Fibroblast of skin of scalp (primary cell): ENCODE measurements around the gene BNC1. TPM values are rescaled to one million over a fixed set of nuclear protein-coding genes. Genes with fewer than 3 reads are reported as not detected.

Experiments used
- DNase-seq: peaks from one replicate; pipeline ENCODE4 v3.0.0-alpha.2; 2013
- polyA plus RNA-seq, 2 experiments: library from polyadenylated mRNA; unstranded; fragments of 120-200 nt; gene quantifications; one replicate each; pipeline ENCODE4 v1.2.1, GENCODE V29; 2013; ENCODE audit not compliant: insufficient read length in 2 of 2

BNC1 gene, protein sequence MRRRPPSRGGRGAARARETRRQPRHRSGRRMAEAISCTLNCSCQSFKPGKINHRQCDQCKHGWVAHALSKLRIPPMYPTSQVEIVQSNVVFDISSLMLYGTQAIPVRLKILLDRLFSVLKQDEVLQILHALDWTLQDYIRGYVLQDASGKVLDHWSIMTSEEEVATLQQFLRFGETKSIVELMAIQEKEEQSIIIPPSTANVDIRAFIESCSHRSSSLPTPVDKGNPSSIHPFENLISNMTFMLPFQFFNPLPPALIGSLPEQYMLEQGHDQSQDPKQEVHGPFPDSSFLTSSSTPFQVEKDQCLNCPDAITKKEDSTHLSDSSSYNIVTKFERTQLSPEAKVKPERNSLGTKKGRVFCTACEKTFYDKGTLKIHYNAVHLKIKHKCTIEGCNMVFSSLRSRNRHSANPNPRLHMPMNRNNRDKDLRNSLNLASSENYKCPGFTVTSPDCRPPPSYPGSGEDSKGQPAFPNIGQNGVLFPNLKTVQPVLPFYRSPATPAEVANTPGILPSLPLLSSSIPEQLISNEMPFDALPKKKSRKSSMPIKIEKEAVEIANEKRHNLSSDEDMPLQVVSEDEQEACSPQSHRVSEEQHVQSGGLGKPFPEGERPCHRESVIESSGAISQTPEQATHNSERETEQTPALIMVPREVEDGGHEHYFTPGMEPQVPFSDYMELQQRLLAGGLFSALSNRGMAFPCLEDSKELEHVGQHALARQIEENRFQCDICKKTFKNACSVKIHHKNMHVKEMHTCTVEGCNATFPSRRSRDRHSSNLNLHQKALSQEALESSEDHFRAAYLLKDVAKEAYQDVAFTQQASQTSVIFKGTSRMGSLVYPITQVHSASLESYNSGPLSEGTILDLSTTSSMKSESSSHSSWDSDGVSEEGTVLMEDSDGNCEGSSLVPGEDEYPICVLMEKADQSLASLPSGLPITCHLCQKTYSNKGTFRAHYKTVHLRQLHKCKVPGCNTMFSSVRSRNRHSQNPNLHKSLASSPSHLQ
- 8.6 TPM for polyA plus RNA-seq (2013, experiment 1 of 2; ENCODE audit: insufficient read length)
- polyA plus RNA-seq (2013, experiment 2 of 2; ENCODE audit: insufficient read length) = 8.5 TPM

DNA sequence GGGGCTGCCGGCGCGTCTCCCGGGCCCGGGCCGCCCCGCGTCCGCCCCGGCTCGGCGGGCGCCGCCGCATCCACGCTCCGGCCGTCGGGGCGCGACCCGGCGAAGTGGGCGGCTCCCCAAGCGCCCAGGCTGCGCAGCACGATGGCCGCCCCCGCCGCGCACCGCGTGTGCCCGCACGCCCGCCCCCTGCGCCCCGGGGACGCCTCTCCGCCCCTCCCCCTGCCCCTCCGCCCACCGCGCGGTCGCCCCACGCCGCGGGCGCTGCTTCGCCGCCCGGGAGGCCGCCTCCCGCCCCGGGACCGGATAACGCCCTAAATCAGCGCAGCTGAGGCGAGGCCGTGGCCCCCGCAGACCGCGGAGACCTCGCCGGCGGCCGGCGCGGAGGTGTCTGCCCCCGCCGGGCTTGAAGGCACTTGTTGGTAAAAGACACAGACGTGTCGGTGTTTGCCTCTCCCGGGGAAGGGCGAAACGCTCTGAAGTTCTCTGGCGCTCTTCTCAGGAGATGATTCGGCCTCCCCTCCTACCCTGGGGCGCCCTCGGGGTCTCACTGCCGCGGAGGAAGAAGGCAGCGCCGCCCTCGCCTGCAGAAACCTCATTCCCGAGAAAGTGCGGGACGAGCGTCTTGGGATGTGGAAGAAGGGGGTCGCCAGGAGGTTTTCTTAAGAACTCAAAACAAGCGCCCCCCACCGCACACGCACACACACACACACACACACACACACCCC lies at the start of gene BNC1:
BNC1 (minus strand) TSS at position 106 of the 725 bp plus-strand sequence; CDS start at position 70, 36 bp downstream.
- peak; percentile 40 for DNase-seq

- DNase-seq = peak; percentile 33
Measured at GRCh38 chr15:83327041-83327440, 42.6 kb upstream of the BNC1 start.

- no peak for DNase-seq
Measured at GRCh38 chr15:83324799-83325198, 40.3 kb upstream of the BNC1 start.

DNA sequence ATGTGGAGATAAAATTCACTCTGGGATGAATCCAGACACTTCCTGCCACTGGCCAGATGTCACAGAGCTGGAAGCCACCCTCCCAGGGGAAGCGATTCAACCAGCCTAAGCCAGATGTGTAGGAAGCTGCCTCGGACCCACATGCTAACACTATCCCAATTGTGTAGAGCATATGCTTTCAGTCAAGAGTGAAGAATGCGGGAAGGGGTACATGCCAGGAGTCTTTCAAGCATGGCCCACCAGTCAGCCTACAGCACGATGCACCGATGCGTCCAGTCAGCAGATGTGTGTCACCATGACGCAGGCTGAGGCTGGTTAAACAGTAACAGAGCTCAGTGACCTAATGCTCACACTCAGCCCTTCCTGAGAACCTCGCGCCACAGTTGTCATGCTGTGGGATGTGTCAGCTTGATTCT lies 38.8 kb upstream of the BNC1 start:
- peak; percentile 93 for DNase-seq

DNA sequence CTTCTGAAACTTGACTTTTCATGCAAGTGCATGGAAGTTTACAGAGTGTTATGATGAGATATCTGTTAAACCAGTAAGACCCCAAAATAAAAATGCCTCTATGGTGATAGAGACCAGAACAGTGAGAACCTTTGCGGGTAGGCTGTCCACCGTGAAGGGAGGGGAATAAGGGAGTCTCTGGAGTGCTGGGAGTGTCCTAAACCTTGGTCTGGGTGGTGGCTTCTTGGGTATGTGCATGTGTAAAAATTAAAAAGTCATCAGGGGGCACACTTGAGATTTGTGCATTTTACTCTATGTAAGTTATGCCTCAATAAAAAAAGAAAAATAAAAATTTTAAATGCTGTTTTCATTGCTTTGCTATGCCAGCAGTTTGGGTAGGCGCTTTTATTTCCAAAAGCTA lies 38.2 kb upstream of the BNC1 start:
- no peak for DNase-seq

DNA sequence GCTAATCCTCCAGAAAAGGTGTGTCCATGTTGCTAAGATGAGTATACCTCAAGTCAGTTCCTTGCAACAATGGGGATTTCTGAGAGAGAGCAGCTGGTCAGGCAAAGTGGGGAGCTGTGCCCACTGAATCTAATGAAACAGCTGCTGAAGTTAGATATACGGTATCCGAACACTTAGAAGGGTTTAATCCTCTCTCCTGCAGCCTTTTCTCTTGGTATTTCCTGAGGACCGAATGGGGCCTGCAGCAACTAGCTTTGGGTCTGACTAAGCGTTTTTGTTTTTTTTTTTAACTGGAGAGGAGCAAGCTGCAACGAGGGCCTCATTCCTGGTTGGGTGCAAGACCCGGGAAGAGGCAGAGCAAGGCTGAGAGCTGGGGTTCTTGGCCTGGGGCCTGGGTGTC lies 37.6 kb upstream of the BNC1 start:
- peak; percentile 69 for DNase-seq

- peak; percentile 84 for DNase-seq
Measured at GRCh38 chr15:83320844-83321243, 36.4 kb upstream of the BNC1 start.

- DNase-seq = peak; percentile 91
Measured at GRCh38 chr15:83320404-83320803, 35.9 kb upstream of the BNC1 start.

- DNase-seq = no peak
Measured at GRCh38 chr15:83319771-83320170, 35.3 kb upstream of the BNC1 start.

DNA sequence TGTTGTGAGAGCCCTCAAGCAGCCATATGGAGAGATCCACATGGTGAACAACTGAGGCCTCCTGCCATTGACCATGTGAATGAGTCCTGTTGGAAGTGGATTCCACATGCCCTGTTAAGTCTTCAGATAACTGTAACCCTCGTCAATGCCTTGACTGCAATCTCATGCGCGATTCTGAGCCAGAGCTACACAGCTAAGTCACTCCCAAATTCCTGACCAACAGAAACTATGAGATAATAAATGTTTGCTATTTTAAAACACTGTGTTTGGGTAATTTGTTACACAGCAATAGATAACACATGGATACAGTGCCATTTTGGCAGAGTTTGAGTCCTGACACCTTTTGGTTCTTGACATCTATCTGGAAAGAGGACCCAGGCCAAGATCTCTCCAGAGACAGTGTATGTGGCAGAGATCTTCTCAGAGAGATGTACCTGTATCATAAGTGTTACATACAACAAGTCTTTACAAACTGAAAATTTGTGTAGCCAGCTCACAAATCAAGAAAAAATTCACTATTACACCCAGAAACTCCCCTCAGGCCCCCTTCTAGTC lies 34.5 kb upstream of the BNC1 start:
- DNase-seq = no peak

DNA sequence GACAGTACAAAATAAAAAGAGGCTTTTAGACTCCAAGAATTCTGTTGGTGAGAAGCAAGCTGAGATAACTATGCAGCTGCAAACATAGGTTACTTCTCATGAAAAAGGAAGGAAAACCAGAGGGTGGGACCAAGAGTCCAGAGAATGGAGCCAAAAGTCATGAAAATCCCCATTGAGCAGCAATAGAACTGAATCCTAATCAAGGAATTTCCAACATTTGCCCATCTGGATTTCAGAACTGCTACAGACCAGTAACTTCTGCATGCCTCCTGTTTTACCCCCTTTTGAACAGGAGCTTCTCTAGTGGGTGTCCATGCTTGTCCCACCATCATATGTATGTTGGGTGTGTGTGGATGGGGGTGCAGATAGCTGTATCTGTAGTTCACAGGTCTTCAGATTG lies 33.6 kb upstream of the BNC1 start:
- DNase-seq = no peak

DNA sequence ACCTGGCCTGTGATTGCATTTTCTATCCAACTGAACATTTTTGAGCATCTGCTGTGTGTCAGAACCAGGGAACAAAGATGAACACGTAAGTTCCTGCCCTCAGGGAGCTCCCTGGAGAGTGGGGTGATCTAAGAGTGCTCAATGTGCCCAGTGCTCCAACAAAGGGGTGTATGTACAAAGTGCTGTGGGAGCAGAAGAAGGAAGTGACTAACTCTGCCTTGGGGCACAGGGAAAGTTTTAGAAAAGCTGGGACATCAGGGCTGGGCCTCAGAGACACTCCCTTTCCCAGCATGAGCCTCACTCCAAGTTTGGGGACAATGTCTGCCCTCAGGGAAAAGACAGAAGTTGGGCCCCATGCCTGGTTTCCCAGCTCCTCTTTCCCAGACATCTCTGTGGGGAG lies 27.6 kb upstream of the BNC1 start:
- no peak for DNase-seq

DNA sequence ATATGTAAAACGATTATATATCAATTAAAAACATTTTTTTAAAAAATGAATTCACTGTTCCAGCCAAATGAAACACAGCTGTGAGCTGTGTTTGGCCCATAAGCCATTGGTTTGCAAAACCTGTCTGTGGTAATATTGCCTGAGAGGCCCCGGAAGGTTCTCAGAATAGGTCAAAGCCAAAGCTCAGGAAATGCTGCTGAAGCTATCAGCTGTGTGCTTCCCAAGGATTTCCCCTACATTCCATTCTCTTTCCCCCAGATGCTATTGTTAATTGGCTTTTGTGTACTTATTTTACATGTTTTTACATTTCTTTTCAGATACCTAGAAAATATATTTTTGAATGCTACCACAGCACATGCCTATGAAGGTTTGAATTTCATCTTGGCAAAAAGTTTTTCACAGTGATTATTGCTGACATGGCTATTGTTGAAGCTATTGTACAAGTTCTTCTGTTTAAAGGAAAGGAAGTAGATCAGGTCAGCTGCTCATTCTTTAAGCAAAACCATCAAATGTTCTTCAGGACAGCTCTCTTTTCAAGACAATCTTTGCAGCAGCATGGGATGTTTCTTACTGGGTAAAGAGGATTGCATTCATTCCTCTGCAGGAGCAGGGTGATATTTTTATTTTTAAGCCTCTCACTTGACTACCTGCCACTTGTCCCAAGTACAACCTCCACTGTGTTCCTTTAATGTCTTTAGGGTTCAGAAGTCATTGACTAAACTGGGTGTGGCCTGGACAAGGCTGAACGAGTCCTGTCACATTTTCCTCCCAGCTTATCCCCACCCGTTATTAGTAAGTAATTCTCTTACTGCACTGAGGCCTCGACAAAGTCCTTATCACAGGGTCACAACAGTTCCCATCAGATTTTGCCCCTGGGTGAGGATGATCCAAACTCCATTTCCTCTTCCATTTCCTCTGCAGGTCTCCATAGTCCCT lies 26.3 kb upstream of the BNC1 start:
- DNase-seq = no peak

DNA sequence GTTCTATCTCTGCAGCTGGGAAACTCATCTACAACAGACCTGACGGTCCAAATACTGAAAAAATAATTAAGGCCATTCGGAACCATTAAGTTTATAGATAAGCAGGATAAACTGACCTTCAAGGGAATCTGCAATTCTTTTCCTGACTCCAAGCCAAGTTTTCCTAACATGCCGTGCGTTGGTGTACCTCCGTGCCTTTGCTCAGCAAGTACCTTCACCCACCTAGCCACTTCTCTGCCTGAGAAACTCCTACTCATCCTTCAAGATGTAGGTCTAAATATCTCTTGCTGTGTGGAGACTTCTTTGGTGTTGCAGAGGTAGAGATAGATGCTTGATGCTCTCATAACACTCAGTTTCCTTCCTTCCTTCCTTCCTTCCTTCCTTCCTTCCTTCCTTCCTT lies 24.2 kb upstream of the BNC1 start:
- DNase-seq = no peak

DNA sequence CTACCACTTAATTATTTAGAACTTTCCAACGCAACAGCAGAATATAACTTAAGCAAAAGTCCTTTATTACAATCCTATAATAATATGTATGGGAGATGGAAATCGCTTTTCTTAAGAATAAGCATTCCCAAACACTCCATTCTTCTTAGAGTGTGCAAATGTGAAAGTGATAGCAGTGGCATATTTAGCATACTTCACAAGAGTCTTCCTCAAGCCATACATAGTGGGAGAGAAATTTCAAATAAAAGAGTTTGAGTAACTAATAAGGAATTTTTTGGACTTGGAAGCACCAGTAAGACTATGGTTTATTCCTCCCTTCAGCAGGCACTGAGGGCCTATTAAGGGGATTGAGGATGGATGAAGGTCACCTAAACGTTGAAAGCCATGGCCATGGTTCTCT lies 22.1 kb upstream of the BNC1 start:
- DNase-seq = peak; percentile 57

DNA sequence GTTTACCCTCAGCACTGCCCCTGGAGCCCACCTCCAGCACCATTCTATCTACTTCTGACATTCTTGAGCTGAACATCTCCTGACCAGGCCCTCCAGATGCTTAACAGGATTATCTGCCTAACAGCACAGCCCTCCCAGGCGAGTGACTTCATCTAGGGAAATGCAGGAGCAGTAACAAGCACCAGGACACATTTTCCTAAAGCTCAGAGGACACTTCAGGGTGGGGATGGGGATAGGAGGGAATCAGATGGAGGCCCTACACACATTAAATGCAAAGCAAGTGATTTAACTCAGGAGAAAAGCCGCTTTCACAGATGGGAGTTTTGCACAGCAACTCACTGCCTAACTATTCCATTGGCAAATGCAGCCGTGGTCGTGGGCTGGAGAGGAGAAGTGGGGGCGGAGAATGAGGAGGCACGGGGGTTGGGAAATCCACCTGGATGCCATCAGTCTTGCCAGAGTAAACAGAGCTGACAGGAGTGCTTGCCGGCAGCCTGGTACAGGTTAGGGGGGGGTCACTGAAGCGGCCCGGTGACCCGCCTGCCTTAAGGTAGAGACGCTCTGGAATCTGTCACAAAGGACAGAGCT lies 21.3 kb upstream of the BNC1 start:
- no peak for DNase-seq

DNA sequence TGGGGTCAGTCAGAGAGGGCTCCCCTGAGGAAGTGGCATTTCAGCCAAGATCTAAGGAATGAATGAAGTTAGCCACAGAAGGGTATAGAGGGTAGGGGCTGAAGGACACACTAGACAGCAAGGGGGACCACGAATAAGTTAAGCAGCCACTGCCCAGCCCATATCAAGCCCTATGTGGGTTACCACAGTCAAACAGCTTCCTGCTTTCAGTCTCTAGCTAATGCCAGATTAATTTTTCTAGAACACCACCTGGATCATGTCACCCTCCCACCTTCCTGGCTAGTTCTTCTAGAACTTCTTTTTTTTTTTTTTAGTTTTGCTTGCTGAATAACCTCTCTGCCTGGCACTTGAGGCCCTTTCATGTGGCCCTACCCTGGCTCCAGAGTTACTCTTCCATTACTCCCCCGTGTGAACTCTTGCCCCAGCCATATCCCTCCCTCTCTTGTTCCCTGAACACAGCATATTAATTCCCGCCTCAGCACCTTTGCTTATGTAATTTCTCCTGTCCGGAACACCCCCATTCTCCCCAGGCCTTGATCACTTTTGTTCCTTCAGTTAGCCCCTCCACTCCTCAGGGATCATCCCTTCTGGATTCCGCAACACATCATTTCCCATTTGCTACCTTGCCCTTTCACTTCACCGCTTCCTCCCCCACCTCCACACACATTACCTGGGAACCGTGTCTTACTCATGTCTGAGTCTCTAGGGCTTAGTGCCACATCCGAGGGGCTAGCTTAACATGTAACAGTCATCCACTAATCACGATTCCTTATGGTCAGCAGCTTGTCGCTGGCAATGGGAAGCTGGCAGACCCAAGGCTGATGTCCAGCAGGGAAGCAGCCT lies 20.6 kb upstream of the BNC1 start:
- no peak for DNase-seq

GRCh38 chr15:83303535-83303934 lies 19.1 kb upstream of the BNC1 start:
- DNase-seq = no peak

DNA sequence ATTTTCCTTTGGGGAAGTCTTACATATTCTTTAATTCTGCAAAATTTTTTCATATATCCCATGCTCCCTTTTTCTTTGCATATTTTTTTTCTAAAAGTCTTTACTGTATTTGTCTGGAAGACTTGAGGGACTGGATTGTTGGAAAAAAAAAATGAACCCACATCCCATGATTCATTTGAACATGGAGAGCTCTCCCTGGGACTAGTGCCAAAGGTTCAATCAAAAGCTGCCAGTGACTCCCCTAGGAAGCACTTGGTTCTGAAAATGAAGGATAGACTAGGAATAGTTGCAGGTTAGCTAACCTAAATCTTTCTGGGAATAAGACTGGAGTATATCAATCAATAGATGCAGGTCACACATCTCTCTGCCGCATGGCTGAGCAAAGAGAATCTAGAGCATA lies 16.4 kb upstream of the BNC1 start:
- peak; percentile 64 for DNase-seq

GRCh38 chr15:83299462-83299861 lies 15.0 kb upstream of the BNC1 start:
- no peak for DNase-seq
